GM12878 (cell line): Measurements from ENCODE around the gene DLGAP3. TPM values are rescaled to one million over a fixed set of nuclear protein-coding genes. Genes with fewer than 3 reads are reported as not detected.

ENCODE experiments used
- ATAC-seq: fragments of 200-7000 bp; cut with Tn5 transposase; 3 replicates; pipeline ENCODE4 v1.9.1; 2020; ENCODE audit warnings: mild to moderate bottlenecking, moderate library complexity
- BruUV-seq: library from RNA; stranded (reverse); fragments of 400-500 nt; replicated peaks from 2 replicates; lab custom pipeline; 2021; lab: Mats Ljungman, UMichigan
- CTCF ChIA-PET: fragments of 300-600 bp; sonication (Branson Sonifier 250); formaldehyde crosslinking; extraction: SDS; loops from one replicate; lab custom pipeline; 2021; ENCODE audit warnings: inconsistent platforms; lab: Yijun Ruan, JAX
- POLR2A ChIA-PET: fragments of 350-600 bp; formaldehyde crosslinking; extraction: SDS; loops from one replicate; lab custom pipeline; 2021; ENCODE audit warnings: inconsistent platforms; lab: Charles Lee
- RAD21 ChIA-PET: fragments of 300-600 bp; sonication (Branson Sonifier 250); formaldehyde crosslinking; loops from one replicate; lab custom pipeline; 2023; ENCODE audit warnings: antibody characterized with exemption; ENCODE audit not compliant: unreplicated experiment; lab: Charles Lee
- SMC1A ChIA-PET: fragments of 300-600 bp; sonication (Branson Sonifier 250); formaldehyde crosslinking; loops from one replicate; lab custom pipeline; 2023; ENCODE audit not compliant: unreplicated experiment, uncharacterized antibody; lab: Charles Lee
- DNase-seq: peaks from one replicate; pipeline ENCODE4 v3.0.0-alpha.2; 2011; ENCODE audit warnings: low read depth, low spot score
- FAIRE-seq: peaks from 3 replicates; lab custom pipeline; 2011; peaks lifted over from hg19 to GRCh38; lab: Jason Lieb, UNC
- H2AFZ ChIP-seq: 2 replicates; pipeline ENCODE4 v1.6.0; 2011; ENCODE audit warnings: low read depth, low read length, control low read depth; ENCODE audit not compliant: control insufficient read depth
- H3K27ac ChIP-seq: 2 replicates; pipeline ENCODE4 v1.5.1; 2011; ENCODE audit warnings: control low read depth; ENCODE audit not compliant: control insufficient read depth, insufficient read depth
- H3K27me3 ChIP-seq, 2 experiments: replicated peaks in 1 of 2; 2 replicates each; pipeline versions ENCODE4 v1.6.0 to v1.6.1; 2011; ENCODE audit warnings: low read length in 1 of 2; ENCODE audit not compliant: control insufficient read depth in 2 of 2, insufficient read depth in 2 of 2
- H3K36me3 ChIP-seq, 2 experiments: 2 replicates each; pipeline ENCODE4 v1.5.1; 2011; ENCODE audit warnings: low read length in 1 of 2; ENCODE audit not compliant: control insufficient read depth in 2 of 2, insufficient read depth in 2 of 2
- H3K4me1 ChIP-seq: 2 replicates; pipeline ENCODE4 v1.6.1; 2011; ENCODE audit warnings: mild to moderate bottlenecking, low read length, moderate library complexity, mixed read lengths; ENCODE audit not compliant: control insufficient read depth, insufficient read depth
- H3K4me2 ChIP-seq: 2 replicates; pipeline ENCODE4 v1.6.0; 2011; ENCODE audit warnings: control low read depth; ENCODE audit not compliant: control insufficient read depth, insufficient read depth
- H3K4me3 ChIP-seq: fragments of 200-600 bp; sonication (generic); 2 replicates; pipeline ENCODE4 v1.5.1; 2016
- H3K79me2 ChIP-seq: 2 replicates; pipeline ENCODE4 v1.6.0; 2011; ENCODE audit warnings: low read length; ENCODE audit not compliant: control insufficient read depth, insufficient read depth
- H3K9ac ChIP-seq: 2 replicates; pipeline ENCODE4 v1.8.0; 2011; ENCODE audit warnings: low read length, control low read depth, mixed read lengths; ENCODE audit not compliant: control insufficient read depth, insufficient read depth
- H3K9me3 ChIP-seq: replicated peaks from 3 replicates; pipeline ENCODE4 v1.5.1; 2011; ENCODE audit warnings: mild to moderate bottlenecking, low read length; ENCODE audit not compliant: control insufficient read depth, insufficient read depth
- H4K20me1 ChIP-seq: 2 replicates; pipeline ENCODE4 v1.6.0; 2011; ENCODE audit not compliant: control insufficient read depth, insufficient read depth
- BCL3 ChIP-seq: IDR thresholded peaks from 2 replicates; pipeline ENCODE4 v1.6.1; 2011; ENCODE audit warnings: borderline replicate concordance, low read depth, mild to moderate bottlenecking, moderate library complexity, low read length; ENCODE audit not compliant: insufficient read depth, poor library complexity, severe bottlenecking
- BHLHE40 ChIP-seq, 2 experiments: fragments of 450-650 bp in 1 of 2; IDR thresholded peaks; 2 replicates each; pipeline ENCODE4 v1.6.1; 2011 to 2017; ENCODE audit warnings: low read depth in 2 of 2, borderline replicate concordance in 1 of 2, improper control_type of control experiment in 1 of 2, low read length in 1 of 2, mild to moderate bottlenecking in 1 of 2
- EGR1 ChIP-seq, 2 experiments: IDR thresholded peaks; 1 replicate in 1 of 2; 2 replicates in 1 of 2; pipeline ENCODE4 v1.6.1; 2011 to 2012; ENCODE audit warnings: low read depth in 2 of 2, low read length in 2 of 2, borderline replicate concordance in 1 of 2, mild to moderate bottlenecking in 1 of 2, moderate library complexity in 1 of 2
- GATAD2B ChIP-seq: fragments of 450-650 bp; conservative IDR thresholded peaks from 2 replicates; pipeline ENCODE4 v1.6.1; 2017; ENCODE audit warnings: low read depth, mild to moderate bottlenecking, moderate library complexity
- REST ChIP-seq: IDR thresholded peaks from 2 replicates; pipeline ENCODE4 v1.6.1; 2012; ENCODE audit warnings: mild to moderate bottlenecking, low read depth, low read length
- WGBS: methylation state at CpG from one replicate; pipeline ENCODE4 v1.1.6; 2016; ENCODE audit warnings: low lambda C conversion rate; ENCODE audit not compliant: insufficient replicate concordance, insufficient coverage; ENCODE audit errors: missing lambda C conversion rate; 5-methylcytosine and 5-hydroxymethylcytosine counted together
- in situ Hi-C: fragments of 300-500 bp; cut with MboI; formaldehyde crosslinking; loops from 9 replicates; pipeline ENCODE4 v1.14.3; 2018; ENCODE audit warnings: mixed read lengths
- intact Hi-C: fragments of 100-400 bp; cut with micrococcal nuclease; formaldehyde crosslinking; loops from one replicate; pipeline ENCODE4 v1.14.2; 2022; ENCODE audit not compliant: unreplicated experiment
- polyA plus RNA-seq, 11 experiments: library from polyadenylated mRNA; depleted of rRNA in 4 of 11; unstranded in 6 of 11; stranded (reverse) in 5 of 11; fragments of >200 nt; fragmentation: Nextera tagmentation in 4 of 11; fragmentation: Illumina TruSeq in 1 of 11; extraction: Ambion mirVana in 4 of 11; extraction: Trizol in 1 of 11; gene quantifications; 1 replicate in 1 of 11; 2 replicates in 10 of 11; pipeline versions ENCODE4 v1.2.1 to v1.2.3, GENCODE V29; 2011 to 2016; ENCODE audit warnings: inconsistent platforms in 2 of 11, missing spikeins in 2 of 11, low read depth in 1 of 11
- total RNA-seq, 4 experiments: library from RNA; depleted of rRNA in 3 of 4; stranded (reverse); fragments of >200 nt in 3 of 4; fragmentation: Illumina TruSeq in 1 of 4; extraction: Trizol in 1 of 4; gene quantifications; 2 replicates each; pipeline versions ENCODE4 v1.2.1 to v1.2.3, GENCODE V29; 2013 to 2021

DLGAP3 gene
- total and polyA plus RNA-seq, 10 of the 15 experiments (the other 5 are each of a cell fraction or from before 2014, with no cell fraction given): 0.03 to 0.15 (median 0.08) TPM; not detected in 4

- in situ Hi-C loops (no loop called here), intact Hi-C loops (no loop called here)
- peaks cover 8 to 9% of the 10 kb centered on the region in 2 experiments; a peak in 3 of 4 replicates for H3K27me3 ChIP-seq
- H3K4me1 ChIP-seq: peaks cover 4% of the 10 kb centered on the region; the same call in 1 of the 2 replicates
- BruUV-seq: no TSS peak
- H3K9ac ChIP-seq: no peak overlapping the region
- ChIA-PET POLR2A (no interaction called here), RAD21 (interaction anchor here (0.8 to 1.5 kb wide), 2 partner anchors 9 to 102 kb away, joined by 3 read pairs; no protein-coding TSS in a partner anchor), CTCF (interaction anchor here (1.4 kb wide), 1 partner anchor 150 kb away, joined by 3 read pairs; the partner anchor contains the start of gene ZMYM1), SMC1A (no interaction called here)
- H3K79me2 ChIP-seq: no peaks in the 10 kb centered on the region
- TF ChIP-seq BCL3: peak; percentile 14
- no peak for TF ChIP-seq REST
- TF ChIP-seq EGR1 (IDR thresholded peaks at IDR 0.05; ENCODE audit: borderline replicate concordance in 1 of 2, low read depth in 2 of 2, low read length in 2 of 2): peak in 1 of 2 experiments; percentile 85; a peak in 2 of 3 replicates
- TF ChIP-seq BHLHE40 (IDR thresholded peaks at IDR 0.05; ENCODE audit: borderline replicate concordance in 1 of 2, low read depth in 2 of 2, low read length in 1 of 2): 0 out of 4 replicates have a peak, but pooled peaks of 1 of the 2 experiments have one; percentile 9
- no peak for TF ChIP-seq GATAD2B
- no peak overlapping the region for H3K27ac ChIP-seq
- no peaks in the 10 kb centered on the region for H4K20me1 ChIP-seq
- peak overlapping the region; percentile 18; the same call in 1 of the 2 replicates for H3K4me3 ChIP-seq
- H3K9me3 ChIP-seq: no peaks in the 10 kb centered on the region
- no peak overlapping the region for H2AFZ ChIP-seq
- no peak for DNase-seq
- peak overlapping the region; percentile 75 for H3K4me2 ChIP-seq
- 18% methylated on average over 44 of the region's 66 CpGs for WGBS
- no peak; the same call in 2 of the 3 replicates for ATAC-seq
- FAIRE-seq: no peak
- no peaks in the 10 kb centered on the region for H3K36me3 ChIP-seq
Observed at GRCh38 chr1:34928699-34929496, 552 bp downstream of the DLGAP3 start.
